SW 1271 (cell line): ENCODE data around the gene TM7SF3.
A peak's percentile ranks its signal among the peaks of the same experiment; 100 is the strongest.
"Not testable (repeated sequence)": the region's sequence is repeated elsewhere in the genome, so short reads cannot be mapped to it uniquely, and the experiment has no call there.

Experiments
- DNase-seq, 2 experiments: peaks; one replicate each; lab custom pipeline; 2025; lab: John Stamatoyannopoulos, UW

Gene TM7SF3

GRCh38 chr12:27014085-27014858 lies at the start of gene TM7SF3:
TM7SF3 (minus strand) TSS chr12:27014384; CDS start chr12:27014168, 216 bp downstream.
- DNase-seq, result peak; percentile 69 to 87

GRCh38 chr12:27063250-27063851 lies 49.2 kb upstream of the TM7SF3 start:
- DNase-seq, result no peak

GRCh38 chr12:27061317-27061716 lies 47.1 kb upstream of the TM7SF3 start:
- DNase-seq, result no peak

GRCh38 chr12:27060740-27061139 lies 46.6 kb upstream of the TM7SF3 start:
- DNase-seq, result no peak

- DNase-seq, result no peak
Measured at GRCh38 chr12:27057543-27057942, 43.4 kb upstream of the TM7SF3 start.

GRCh38 chr12:27055966-27056365 lies 41.8 kb upstream of the TM7SF3 start:
- no peak for DNase-seq

- no peak for DNase-seq
Measured at GRCh38 chr12:27052742-27053141, 38.6 kb upstream of the TM7SF3 start.

- no peak for DNase-seq
Measured at GRCh38 chr12:27052176-27052575, 38.0 kb upstream of the TM7SF3 start.

GRCh38 chr12:27048822-27049752 lies 34.9 kb upstream of the TM7SF3 start:
- DNase-seq, result no peak

- not testable (repeated sequence) for DNase-seq
Measured at GRCh38 chr12:27042018-27042417, 27.8 kb upstream of the TM7SF3 start.

GRCh38 chr12:27040637-27041036 lies 26.5 kb upstream of the TM7SF3 start:
- DNase-seq, result not testable (repeated sequence)

- DNase-seq, result no peak
Measured at GRCh38 chr12:27034607-27035293, 20.6 kb upstream of the TM7SF3 start.

- no peak for DNase-seq
Measured at GRCh38 chr12:27032679-27033078, 18.5 kb upstream of the TM7SF3 start.

- no peak for DNase-seq
Measured at GRCh38 chr12:27031531-27031930, 17.3 kb upstream of the TM7SF3 start.

GRCh38 chr12:27026257-27026656 lies 12.1 kb upstream of the TM7SF3 start:
- DNase-seq, result no peak

- no peak for DNase-seq
Measured at GRCh38 chr12:27025116-27025515, 10.9 kb upstream of the TM7SF3 start.

GRCh38 chr12:27024291-27024690 lies 10.1 kb upstream of the TM7SF3 start:
- DNase-seq, result no peak

GRCh38 chr12:27020761-27021160 lies 6.6 kb upstream of the TM7SF3 start:
- no peak for DNase-seq

GRCh38 chr12:27018037-27018436 lies 3.9 kb upstream of the TM7SF3 start:
- no peak for DNase-seq

- not testable (repeated sequence) for DNase-seq
Measured at GRCh38 chr12:27017163-27017823, 3.1 kb upstream of the TM7SF3 start.

GRCh38 chr12:27015730-27016076 lies 1.5 kb upstream of the TM7SF3 start:
- DNase-seq, result peak in 1 of 2 experiments; percentile 80
